Activated CD8-positive, alpha-beta memory T cell treated with anti-CD3 and anti-CD28 coated beads for 24 hours (primary cell): ENCODE data around the gene BPIFA1.

Experiments used
- DNase-seq: peaks from one replicate; pipeline ENCODE4 v3.0.0-alpha.2; 2020

BPIFA1 gene

GRCh38 chr20:33280000-33280680 lies 44.3 kb downstream of the BPIFA1 start:
- DNase-seq, result no peak

GRCh38 chr20:33280775-33281174 lies 45.0 kb downstream of the BPIFA1 start:
- DNase-seq, result no peak

- no peak for DNase-seq
Measured at GRCh38 chr20:33281550-33282146, 45.9 kb downstream of the BPIFA1 start.

GRCh38 chr20:33282196-33282934 lies 46.6 kb downstream of the BPIFA1 start:
- DNase-seq, result no peak

GRCh38 chr20:33282991-33283555 lies 47.3 kb downstream of the BPIFA1 start, which contains the start of gene BPIFB1:
BPIFB1 (plus strand) TSS chr20:33283214; CDS start chr20:33286074, 2,860 bp downstream.
- DNase-seq, result no peak

DNA sequence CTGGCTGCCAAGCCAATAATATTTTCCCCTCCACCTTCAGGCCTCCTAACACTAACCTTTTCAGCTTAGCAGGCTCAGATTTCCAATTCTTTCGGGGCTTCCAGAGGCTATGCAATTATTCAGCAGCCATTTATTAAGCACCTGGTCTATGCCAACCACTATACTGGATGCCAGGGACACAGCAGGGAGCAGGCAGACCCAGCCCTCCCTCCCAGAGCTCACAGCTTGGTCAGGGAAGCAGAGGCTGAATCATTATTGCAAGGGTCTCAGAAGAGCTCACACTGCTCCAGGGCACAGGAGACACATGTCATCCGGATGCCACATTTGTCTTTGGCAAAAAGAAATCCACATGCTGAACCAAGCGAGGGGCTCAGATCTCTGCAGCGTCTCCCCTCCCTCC lies 48.5 kb downstream of the BPIFA1 start:
- no peak for DNase-seq

GRCh38 chr20:33284937-33285336 lies 49.1 kb downstream of the BPIFA1 start:
- no peak for DNase-seq

DNA sequence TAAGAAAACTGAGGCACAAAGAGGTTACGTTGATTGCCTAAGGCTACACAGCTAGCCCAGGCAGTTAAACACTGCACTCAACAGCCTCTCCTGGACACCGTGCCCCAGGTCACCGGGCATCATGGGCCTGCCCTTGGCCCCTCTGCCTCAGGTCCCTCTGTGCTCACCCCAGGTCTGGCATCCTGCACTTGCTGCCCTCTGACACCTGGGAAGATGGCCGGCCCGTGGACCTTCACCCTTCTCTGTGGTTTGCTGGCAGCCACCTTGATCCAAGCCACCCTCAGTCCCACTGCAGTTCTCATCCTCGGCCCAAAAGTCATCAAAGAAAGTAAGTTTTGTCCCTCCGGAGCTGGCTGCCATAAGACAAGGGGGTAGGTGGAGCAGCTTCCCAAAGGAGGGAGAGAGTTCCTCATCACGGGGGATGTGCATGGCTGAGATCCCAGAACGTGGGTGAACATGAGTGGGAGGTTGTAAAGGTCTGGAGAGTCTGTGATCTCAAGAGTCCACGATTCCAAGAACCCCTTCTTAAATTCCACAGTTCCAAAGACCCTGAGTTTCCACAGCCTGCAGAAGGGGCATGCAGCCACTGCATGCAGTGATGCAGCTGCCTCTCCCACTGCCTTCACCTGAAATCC lies 50.2 kb downstream of the BPIFA1 start:
- no peak for DNase-seq

GRCh38 chr20:33287884-33288283 lies 52.1 kb downstream of the BPIFA1 start:
- no peak for DNase-seq

- DNase-seq, result no peak
Measured at GRCh38 chr20:33290852-33291251, 55.1 kb downstream of the BPIFA1 start.

DNA sequence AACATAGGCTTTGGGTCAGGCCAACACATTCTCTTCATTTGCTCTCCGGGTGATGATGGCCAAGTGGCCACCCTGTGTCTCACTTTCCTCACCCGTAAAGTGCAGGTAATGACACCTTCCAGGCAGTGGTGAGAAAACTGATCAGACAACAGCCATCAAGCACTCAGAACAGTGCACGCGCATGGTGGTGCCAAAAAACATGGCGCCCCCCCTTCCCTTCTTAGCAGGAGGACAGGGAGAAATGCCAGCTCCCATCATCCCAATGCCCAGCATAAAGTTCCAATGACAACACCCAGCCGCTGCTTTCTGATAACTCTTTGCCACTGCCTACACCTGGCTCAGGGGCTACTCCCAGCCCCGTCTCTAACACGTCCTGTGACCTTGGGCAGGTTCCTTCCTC lies 55.6 kb downstream of the BPIFA1 start:
- no peak for DNase-seq

DNA sequence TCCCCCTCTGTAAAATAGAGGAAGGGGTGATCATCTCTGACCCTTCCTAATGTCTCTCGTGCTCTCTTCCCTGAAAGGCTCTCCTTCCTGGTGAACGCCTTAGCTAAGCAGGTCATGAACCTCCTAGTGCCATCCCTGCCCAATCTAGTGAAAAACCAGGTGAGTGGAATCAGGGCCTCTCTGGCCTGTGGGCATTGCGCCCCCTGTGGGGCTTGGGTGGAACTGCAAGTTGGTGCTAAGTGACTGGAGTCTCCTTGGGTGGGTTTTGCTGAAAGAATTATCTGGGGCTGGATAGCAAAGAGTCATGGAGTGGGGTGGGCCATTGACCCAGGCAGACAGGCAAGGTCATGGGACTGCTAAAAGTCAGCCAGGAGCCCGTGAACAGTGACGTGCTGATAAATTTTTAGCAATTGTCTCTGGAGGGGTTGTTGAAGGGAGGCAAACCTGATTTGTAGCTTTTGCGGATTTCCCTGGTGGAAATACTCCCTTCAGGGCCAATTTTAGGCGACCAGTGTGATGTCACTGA lies 56.1 kb downstream of the BPIFA1 start:
- DNase-seq, result peak; percentile 90
